Measurements from ENCODE around the gene ZNF846.
A peak's percentile ranks its signal among the peaks of the same experiment; 100 is the strongest.
"Not testable (repeated sequence)": the region's sequence is repeated elsewhere in the genome, so short reads cannot be mapped to it uniquely, and the experiment has no call there.

The ZNF846 gene

DNA sequence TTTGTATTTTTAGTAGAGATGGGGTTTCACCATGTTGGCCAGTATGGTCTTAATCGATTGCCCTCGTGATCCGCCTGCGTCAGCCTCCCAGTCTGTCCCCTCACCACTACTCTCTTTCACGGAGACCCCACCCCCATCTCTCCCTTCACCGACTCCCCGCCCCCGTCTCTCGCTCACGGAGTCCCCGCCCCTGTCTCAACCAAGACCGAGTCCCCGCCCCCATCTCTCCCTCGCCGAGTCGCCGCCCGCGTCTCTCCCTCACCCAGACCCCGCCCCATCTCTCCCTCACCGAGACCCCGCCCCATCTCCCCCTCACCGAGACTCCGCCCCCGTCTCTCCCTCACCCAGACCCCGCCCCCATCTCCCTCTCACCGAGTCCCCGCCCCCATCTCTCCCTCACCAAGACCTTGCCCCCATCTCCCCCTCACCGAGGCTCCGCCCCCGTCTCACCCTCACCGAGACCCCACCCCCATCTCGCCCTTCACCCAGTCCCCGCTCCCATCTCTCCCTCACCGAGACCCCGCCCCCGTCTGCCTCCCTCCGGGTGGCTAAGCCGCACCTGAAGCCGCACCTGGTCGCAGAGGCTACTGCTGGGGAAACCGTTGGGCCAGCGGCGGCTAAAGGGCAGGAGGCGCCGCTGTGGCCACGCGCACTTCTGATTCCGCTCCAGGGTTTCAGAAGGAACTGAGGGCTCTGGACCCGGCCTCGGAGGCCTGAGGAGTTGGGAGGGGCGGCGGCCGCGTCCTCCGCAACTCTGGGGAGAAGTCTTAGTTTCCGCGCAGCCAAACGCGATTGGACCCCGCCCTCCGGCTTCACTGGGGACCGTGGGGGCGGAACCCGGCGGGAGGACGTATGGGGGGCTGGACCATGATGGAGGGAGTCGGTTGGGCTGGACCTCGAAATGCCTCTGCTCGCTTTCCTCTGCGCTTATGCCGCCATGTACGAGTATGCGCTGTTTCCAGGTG, 17.1 kb upstream of the ZNF846 start:
- peak; percentile 88 to 98 for DNase-seq (ENCODE audit: low read depth in 1 of 2, low spot score in 1 of 2)

GRCh38 chr19:9784163-9784496, 15.6 kb upstream of the ZNF846 start:
- DNase-seq (ENCODE audit: low read depth in 1 of 2, low spot score in 1 of 2): not testable (repeated sequence)

- no peak for DNase-seq (ENCODE audit: low read depth in 1 of 2, low spot score in 1 of 2)
Observed at GRCh38 chr19:9782338-9782737, 13.8 kb upstream of the ZNF846 start.

GRCh38 chr19:9757544-9758501, 10.7 kb downstream of the ZNF846 start:
- no peak for DNase-seq (ENCODE audit: low read depth in 1 of 2, low spot score in 1 of 2)

DNA sequence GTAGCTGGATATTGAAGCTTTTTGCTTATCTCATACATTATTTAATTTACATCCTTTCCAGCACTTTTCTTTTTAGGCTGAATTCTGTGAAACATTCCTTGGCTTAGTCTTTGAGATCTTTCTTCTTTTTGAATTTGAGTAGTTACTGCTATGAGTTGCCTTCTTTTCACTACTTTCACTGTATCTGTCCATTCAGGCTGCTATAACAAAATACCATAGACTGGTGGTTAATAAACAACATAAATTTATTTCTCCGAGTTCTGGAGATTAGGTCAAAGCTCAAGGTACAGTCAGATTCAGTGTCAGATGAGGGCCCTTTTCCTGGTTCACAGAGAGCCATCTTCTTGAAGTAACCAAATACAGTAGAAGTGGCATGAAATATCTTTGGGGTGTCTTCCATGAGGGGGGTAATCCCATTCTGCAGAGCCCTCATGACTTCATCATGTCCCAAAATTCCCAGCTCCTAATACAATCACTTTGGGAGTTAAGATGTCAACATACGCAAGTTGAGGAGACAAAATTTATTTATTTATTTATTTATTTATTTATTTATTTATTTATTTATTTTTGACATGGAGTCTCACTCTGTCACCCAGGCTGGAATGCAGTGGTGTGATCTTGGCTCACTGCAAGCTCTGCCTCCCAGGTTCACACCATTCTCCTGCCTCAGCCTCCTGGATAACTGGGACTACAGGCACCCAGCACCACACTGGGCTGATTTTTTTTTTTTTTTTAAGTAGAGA, 15.7 kb downstream of the ZNF846 start:
- no peak for DNase-seq (ENCODE audit: low read depth in 1 of 2, low spot score in 1 of 2)

DNA sequence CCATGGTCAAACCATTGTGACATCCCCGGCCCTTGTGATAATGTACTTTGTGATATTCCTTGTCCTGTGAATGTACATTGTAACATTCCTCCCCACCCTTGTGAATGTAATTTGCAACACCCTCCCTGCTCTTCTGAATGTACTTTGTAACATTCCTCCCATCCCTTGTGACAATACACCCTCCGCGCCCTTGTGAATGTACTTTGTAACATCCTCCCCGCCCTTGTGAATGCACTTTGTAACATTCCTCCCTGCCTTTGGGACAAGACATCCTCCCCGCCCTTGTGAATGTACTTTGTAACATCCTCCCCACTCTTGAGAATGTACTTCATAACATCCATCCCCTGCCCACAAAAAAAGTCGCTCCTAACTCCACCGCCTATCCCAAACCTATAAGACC, 17.1 kb downstream of the ZNF846 start:
- no peak for DNase-seq (ENCODE audit: low read depth in 1 of 2, low spot score in 1 of 2)

DNA sequence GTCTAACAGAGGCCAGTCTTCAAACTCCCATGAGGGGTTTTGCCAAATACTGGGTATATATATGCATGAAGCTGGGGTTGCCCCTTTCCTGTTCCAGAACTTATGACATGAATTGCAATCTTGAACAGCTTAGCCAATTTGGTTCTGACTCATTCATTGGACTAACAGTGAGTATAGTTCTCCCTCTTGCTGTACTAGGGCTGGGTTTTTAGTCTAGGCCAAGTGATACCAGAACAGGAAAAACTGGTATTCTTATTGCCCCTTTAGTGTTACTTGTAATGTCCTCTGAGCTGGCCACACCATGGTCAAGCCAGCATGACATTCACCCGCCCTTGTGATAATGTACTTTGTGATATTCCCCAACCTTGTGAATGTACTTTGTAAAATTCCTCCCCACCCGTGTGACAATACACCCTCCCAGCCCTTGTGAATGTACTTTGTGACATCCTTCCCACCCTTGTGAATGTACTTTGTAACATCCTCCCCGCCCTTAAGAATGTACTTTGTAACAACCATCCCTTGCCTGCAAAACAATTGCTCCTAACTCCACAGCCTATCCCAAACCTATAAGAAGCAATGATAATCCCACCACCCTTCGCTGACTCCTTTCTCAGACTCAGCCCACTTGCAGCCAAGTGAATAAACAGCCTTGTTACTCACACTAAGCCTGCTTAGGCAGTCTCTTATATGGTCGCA, 26.9 kb downstream of the ZNF846 start:
- DNase-seq (ENCODE audit: low read depth in 1 of 2, low spot score in 1 of 2): no peak

GRCh38 chr19:9735986-9736385, 32.6 kb downstream of the ZNF846 start:
- DNase-seq (ENCODE audit: low read depth in 1 of 2, low spot score in 1 of 2): no peak

DNA sequence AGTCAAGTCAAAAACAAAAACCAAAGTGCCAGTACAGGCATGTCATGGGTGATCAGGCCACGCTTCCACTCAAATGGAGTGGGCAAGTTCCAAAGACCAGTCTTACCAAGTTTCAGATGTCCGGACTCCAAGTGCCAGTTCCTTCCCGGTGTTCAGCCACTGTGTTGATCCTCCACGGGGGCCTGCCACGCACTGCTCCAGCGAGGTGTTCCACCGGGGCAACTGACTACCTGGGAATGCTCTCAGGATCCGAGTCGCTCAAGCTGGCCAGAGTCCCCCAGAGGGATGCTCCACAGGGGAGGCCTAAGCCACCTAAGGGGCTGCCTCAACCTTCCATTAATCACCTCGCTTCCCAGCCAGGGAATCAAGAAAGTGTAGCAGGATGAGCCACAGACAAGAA, 38.5 kb downstream of the ZNF846 start:
- DNase-seq (ENCODE audit: low read depth in 1 of 2, low spot score in 1 of 2): not testable (repeated sequence)

DNA sequence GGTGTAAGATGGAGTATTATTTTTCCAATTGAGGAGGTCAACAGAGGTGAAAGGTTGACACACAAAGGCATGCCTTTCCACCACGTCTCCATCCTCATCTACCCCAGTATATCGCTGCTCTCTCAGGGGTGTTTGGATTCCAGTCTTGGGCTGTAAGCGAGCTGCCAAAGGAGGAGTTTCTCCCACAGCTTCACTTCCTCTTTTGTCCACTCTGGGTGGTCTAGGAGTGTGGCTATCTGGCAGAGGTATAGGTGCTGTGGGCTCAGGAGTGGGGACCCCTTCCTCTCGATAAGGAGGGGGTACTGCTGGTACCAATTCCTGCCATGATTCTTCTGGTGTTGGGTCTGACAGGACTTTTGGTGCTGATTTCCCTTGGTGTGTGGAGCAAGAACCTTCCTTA, 39.4 kb downstream of the ZNF846 start:
- no peak for DNase-seq (ENCODE audit: low read depth in 1 of 2, low spot score in 1 of 2)

- no peak for DNase-seq (ENCODE audit: low read depth in 1 of 2, low spot score in 1 of 2)
Observed at GRCh38 chr19:9727644-9728043, 40.9 kb downstream of the ZNF846 start.

- not testable (repeated sequence) for DNase-seq (ENCODE audit: low read depth in 1 of 2, low spot score in 1 of 2)
Observed at GRCh38 chr19:9725508-9726201, 42.9 kb downstream of the ZNF846 start.

GRCh38 chr19:9724157-9724556, 44.4 kb downstream of the ZNF846 start:
- DNase-seq (ENCODE audit: low read depth in 1 of 2, low spot score in 1 of 2): no peak

GRCh38 chr19:9721861-9722260, 46.7 kb downstream of the ZNF846 start:
- DNase-seq (ENCODE audit: low read depth in 1 of 2, low spot score in 1 of 2): no peak

DNA sequence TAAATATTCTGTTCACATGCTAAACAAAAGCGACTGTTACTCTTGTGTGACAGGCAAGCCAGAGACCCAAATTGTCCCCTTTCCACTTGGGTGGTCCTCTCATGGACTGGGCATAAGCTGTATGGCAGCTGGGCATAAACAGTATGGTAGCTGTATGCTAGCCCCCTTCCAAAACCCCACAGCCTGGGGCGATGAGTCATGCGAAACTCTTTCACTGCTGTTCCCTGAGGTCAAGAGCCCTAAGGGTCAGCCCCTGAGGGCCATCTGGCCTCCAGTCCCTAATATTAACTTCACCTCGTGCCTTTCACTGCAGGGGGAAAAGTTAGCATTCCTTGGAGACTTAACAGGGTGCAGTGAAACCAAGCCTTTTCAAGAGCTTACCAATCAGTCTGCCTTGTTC, 48.0 kb downstream of the ZNF846 start:
- DNase-seq (ENCODE audit: low read depth in 1 of 2, low spot score in 1 of 2): no peak

DNA sequence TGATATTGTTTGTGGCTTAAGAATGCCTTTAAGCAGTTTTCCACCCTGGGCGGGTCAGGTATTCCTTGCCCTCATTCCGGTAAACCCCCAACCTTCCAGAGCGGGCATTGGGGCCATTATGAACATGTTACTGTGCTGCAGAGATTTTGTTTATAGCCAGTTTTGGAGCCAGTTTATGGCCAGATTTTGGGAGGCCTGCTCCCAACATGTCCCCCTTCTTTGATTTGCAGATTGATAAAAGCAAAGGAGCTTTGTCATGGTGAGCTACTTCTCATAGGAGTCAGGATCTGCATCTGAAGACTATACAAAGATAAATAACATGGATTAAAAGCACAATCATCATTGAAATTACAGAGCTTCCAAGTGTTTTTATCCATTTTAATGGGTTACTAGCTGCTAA, 56.7 kb downstream of the ZNF846 start:
- no peak for DNase-seq (ENCODE audit: low read depth in 1 of 2, low spot score in 1 of 2)

DNA sequence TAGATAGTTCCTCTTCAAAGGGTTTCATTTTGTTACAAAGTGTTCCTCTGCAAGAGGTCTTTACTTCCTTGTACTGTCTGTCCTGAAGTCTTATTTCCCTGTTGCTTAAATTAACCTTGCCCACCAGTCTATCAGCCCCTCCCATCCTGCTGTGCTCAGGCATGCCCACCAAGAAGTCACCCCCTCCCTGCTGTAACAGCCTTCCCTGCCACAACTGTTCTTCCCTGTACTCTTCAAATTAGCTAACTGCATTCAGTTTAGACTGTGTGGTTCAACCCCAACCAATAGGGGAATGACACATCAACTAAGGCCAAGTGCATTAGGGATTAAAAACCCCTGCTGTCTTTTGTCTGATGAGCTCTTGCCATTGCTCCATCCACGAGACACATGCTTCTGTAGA, 59.2 kb downstream of the ZNF846 start:
- no peak for DNase-seq (ENCODE audit: low read depth in 1 of 2, low spot score in 1 of 2)

GRCh38 chr19:9705836-9706235, 62.7 kb downstream of the ZNF846 start:
- DNase-seq (ENCODE audit: low read depth in 1 of 2, low spot score in 1 of 2): no peak

GRCh38 chr19:9702186-9702585, 66.4 kb downstream of the ZNF846 start:
- no peak for DNase-seq (ENCODE audit: low read depth in 1 of 2, low spot score in 1 of 2)
